NCI-H2029 treated with DMSO at 0.1 percent for 48 hours (cell line): Measurements from ENCODE around the gene SLC45A1.
"Not testable (repeated sequence)": the region's sequence is repeated elsewhere in the genome, so short reads cannot be mapped to it uniquely, and the experiment has no call there.

Experiments used
- DNase-seq: peaks from one replicate; lab custom pipeline; 2025; lab: John Stamatoyannopoulos, UW

Gene SLC45A1

GRCh38 chr1:8317647-8318381, at the start of gene SLC45A1:
Gene SLC45A1, plus strand, starts transcription at chr1:8318114. Its CDS starts 6,216 bp downstream, at chr1:8324330.
- DNase-seq: no peak

- DNase-seq: no peak
These were observed 44.9 kb upstream of the SLC45A1 start for GRCh38 chr1:8273036-8273435.

- peak; percentile 9 for DNase-seq
These were observed 43.6 kb upstream of the SLC45A1 start for GRCh38 chr1:8274352-8274751.

GRCh38 chr1:8276173-8276914, 41.6 kb upstream of the SLC45A1 start:
- no peak for DNase-seq

- no peak for DNase-seq
These were observed 41.0 kb upstream of the SLC45A1 start for GRCh38 chr1:8276932-8277331.

GRCh38 chr1:8278677-8279076, 39.2 kb upstream of the SLC45A1 start:
- DNase-seq: not testable (repeated sequence)

GRCh38 chr1:8281843-8282509, 35.9 kb upstream of the SLC45A1 start:
- no peak for DNase-seq

GRCh38 chr1:8283058-8283884, 34.6 kb upstream of the SLC45A1 start:
- DNase-seq: no peak

- DNase-seq: no peak
These were observed 33.8 kb upstream of the SLC45A1 start for GRCh38 chr1:8284127-8284526.

GRCh38 chr1:8285103-8285502, 32.8 kb upstream of the SLC45A1 start:
- DNase-seq: no peak

- no peak for DNase-seq
These were observed 31.9 kb upstream of the SLC45A1 start for GRCh38 chr1:8285965-8286364.

GRCh38 chr1:8293118-8293517, 24.8 kb upstream of the SLC45A1 start:
- no peak for DNase-seq

- no peak for DNase-seq
These were observed 24.2 kb upstream of the SLC45A1 start for GRCh38 chr1:8293641-8294169.

GRCh38 chr1:8294170-8294697, 23.7 kb upstream of the SLC45A1 start:
- DNase-seq: no peak

GRCh38 chr1:8297245-8297644, 20.7 kb upstream of the SLC45A1 start:
- no peak for DNase-seq

- no peak for DNase-seq
These were observed 18.0 kb upstream of the SLC45A1 start for GRCh38 chr1:8299963-8300362.

- no peak for DNase-seq
These were observed 15.6 kb upstream of the SLC45A1 start for GRCh38 chr1:8302081-8302956.

- no peak for DNase-seq
These were observed 14.8 kb upstream of the SLC45A1 start for GRCh38 chr1:8303141-8303540.

GRCh38 chr1:8303876-8304275, 14.0 kb upstream of the SLC45A1 start:
- no peak for DNase-seq

GRCh38 chr1:8307628-8308027, 10.3 kb upstream of the SLC45A1 start:
- no peak for DNase-seq
